Measurements from ENCODE around the gene BAG5. TPM values are rescaled to one million over a fixed set of nuclear protein-coding genes. Genes with fewer than 3 reads are reported as not detected.
"Not testable (repeated sequence)": the region's sequence is repeated elsewhere in the genome, so short reads cannot be mapped to it uniquely, and the experiment has no call there.

BAG5 gene
- total RNA-seq, 1 experiment from 2014 or later, result 23.8 TPM

DNA sequence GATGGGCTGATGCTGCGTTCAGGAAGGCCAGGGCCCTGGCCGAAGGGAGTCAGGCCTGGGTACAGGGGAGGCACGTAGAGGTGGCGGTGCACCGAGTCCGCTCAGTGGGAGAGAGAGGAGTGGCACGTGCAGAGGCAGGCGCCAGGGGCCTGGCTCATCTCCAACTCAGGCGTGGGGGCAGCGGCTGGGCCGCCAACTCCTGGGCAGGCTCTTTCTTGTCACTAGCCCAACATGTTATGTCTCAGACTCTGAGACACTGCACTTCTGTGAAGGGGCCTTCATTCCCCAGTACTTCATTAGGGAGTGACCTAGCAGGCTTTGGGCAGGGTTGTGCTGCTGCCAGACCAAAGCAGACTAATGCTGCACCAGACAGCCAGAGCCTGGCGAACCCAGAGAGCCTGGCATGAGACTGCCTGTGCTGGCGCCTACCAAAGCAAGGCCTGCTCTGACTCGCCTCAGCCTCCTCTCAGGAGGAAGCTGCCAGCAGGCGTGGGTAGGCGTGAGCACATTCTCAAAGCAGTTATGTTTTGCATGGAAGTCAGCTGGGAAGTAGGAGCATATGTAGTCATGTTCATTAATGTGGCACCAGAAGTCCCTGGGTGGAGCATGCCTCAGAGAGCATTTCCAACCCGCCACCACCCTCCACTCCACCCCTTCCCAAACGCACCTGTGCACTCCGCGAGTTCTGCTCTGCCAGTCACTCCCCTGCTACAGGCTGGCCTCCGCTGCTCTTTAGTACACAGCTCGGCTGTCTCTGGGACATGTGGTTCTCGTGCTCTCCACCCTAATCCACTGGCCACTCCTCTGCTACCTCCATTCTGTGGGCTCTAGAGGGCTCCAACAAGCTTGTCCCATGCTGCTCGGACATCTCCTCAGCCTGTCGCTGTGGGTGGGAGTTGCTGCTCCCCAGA is 49.5 kb downstream of the BAG5 start:
- DNase-seq (ENCODE audit: low read depth), result peak; percentile 41

DNA sequence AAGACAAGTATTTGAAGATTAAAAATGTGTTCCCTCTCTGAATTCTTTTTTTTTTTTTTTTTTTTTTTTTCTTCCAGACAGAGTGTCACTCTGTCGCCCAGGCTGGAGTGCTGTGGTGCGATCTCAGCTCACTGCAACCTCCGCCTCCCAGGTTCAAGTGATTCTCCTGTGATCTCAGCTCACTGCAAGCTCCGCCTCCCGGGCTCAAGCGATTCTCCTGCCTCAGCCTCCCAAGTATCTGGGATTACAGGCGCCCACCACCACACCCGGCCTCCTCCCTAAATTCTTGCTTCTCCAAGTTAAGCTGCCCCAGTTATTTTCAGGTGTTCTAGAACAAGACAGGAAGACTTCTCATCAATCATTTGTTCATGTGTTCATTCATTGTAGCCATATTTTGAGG is 50.3 kb downstream of the BAG5 start:
- DNase-seq (ENCODE audit: low read depth), result not testable (repeated sequence)

DNA sequence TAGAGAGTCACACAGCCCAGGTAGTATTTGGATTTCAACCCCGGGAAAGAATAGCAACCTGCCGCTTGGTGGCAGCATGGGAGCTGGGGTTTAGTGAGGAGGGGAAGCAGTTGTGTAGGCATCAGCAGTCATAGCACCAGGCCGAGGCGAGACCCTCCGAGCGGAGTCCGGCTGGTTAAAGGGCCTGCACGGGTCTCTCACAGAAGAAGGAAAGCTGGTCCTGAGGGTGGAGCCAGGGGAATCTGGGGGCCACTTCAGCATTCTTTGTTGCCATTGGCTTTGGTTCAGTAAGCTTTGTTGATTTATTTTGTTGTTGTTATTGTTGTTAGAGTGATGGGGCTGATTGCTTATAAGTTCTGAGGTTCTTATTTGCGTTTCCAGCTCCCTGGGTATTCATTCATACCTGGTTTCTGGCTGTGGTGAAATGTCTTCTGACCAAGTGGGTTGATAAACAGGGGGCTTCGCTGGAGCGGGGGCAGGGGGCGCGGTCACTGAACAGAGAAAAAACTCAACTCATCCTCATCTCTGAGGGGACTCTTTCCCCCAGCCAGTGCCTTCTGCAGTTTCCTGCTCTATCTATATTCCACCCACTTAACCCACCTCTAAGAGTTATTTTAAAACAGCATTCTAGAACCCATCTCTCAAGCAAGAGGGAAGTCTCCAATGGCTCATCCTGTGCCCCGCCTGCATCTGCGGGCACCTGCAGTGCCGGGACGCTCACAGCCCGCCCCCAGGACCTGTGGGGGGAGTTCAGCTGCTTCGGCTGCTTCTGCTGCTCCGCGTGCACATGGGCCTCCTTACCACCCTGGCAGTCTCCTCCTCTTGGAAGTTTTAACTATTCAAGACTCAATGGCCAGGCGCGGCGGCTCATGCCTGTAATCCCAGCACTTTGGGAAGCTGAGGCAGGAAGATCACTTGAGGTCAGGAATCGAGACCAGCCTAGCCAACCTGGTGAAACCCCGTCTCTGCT is 51.4 kb downstream of the BAG5 start:
- no peak for DNase-seq (ENCODE audit: low read depth)

DNA sequence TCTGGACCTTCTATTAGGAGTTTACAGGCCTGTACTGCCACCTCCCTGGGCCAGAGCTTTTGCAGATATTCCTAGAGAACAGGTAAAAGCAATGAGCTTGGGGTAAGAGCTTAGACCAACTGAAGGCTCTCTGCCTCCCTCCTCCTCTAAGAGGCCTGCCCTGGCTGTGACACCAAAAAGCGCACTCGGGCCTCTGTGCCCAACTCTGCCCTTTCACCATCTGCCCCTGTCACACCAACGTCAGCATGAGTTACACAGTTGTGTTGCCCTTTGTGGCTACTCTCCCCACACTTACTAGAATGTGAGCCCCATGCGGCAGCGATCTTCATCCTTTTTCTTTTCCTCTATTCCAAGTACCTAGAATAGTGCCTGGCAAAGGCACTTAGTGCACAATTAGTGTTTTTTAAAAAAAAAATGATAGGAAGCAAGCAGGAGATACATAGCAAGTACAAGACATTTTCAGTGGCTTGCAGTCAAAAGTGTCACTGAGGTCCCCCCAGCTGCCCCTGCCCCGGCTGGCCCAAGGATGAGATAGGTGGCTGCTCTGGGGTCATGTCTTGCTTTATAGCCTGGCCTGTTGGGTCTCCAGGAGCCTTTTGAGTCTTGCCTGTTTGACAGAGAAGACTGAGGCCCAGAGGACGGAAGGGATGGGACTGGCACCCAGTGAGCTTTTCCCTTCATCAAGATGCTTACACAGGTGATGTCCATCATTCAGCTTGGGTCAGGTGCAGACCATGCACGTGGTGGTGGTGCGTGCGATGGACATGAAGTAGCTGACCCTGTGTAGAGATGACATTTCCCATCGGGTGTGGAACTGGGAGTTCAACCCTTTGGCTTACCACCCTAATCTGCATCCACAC is 52.4 kb downstream of the BAG5 start:
- DNase-seq (ENCODE audit: low read depth), result no peak

DNA sequence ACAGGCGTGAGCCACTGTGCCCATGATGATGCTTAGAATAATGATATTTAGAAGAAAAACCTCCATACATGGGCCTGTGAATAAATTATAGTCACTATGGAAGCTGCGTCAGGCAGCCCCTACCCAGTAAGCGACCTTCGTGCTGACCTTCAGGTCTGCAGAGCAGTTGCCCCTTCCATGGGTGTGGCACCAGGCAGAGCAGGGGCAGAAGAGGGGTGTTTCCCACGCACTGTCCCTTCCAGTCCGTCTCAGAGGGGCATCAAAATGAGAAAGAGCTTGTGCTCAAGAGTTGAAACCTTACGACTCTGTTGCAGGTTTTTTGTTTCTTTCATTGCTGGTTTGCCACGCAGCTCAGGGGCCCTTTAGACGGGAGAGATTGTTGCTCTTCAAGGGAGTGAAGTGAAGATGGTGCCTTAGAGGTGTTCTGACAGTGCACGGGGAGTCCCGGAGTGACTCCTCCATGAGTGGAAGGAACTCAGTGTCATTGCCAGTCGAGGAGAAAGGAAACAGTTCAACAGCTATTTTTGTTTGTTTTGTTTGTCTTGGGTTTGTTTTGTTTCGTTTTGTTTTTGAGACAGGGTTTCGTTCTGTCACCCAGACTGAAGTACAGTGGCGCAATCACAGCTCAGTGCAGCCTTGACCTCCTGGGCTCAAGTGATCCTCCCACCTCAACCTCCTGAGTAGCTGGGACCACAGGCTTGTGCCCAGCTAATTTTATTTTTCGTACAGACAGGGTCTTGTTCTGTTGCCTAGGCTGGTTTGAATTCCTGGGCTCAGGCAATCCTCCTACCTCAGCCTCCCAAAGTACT is 53.7 kb downstream of the BAG5 start:
- DNase-seq (ENCODE audit: low read depth), result no peak

DNA sequence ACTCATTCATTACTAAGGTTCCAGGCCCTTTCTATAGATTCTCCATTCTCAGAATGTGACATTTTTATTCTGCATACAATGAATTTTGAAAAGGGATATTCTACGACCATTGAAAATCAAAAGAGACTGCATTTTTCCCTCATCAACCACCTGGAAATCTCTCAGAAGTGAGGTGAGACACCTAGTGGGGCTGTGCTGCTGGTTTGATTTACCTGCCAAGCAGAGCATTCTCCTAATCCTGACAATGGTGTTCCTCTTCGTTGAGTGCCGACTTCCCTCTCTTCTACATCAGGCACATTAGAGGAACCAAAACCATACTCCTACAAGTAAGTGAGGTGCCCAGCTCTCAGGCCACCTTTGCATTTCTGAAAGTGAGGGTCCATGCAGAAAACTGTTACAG is 54.7 kb downstream of the BAG5 start:
- no peak for DNase-seq (ENCODE audit: low read depth)

Small RNA genes within 50 kb of the gene (small RNA-seq; reads per million reads assigned to genes)
- 0.27 reads per million, percentile 24 among the genes with 10 or more reads in this experiment for gene RNU4-68P
- gene RNU7-160P, result not detected

Other genes starting within 250 kb of the BAG5 start
- gene EIF5, start 228.4 kb downstream of the BAG5 start, total RNA-seq (2014; rRNA removed; shearing (Covaris generic)), result 207 and 288 TPM in 2 replicates
- gene MARK3, start 177.2 kb downstream of the BAG5 start, total RNA-seq (2014; rRNA removed; shearing (Covaris generic)), result 76.6 and 77.7 TPM in 2 replicates
- 5.9 and 6.9 TPM in 2 replicates for gene CKB, start 39.8 kb downstream of the BAG5 start, total RNA-seq (2014; rRNA removed; shearing (Covaris generic))
- 29.0 and 34.1 TPM in 2 replicates for gene TRMT61A, start 33.5 kb downstream of the BAG5 start, total RNA-seq (2014; rRNA removed; shearing (Covaris generic))
- 24.0 and 50.6 TPM in 2 replicates for gene COA8, start 303 bp upstream of the BAG5 start, total RNA-seq (2014; rRNA removed; shearing (Covaris generic))
- gene KLC1, start 66.6 kb upstream of the BAG5 start, total RNA-seq (2014; rRNA removed; shearing (Covaris generic)), result 123 and 163 TPM in 2 replicates
- 70.5 and 77.9 TPM in 2 replicates for gene XRCC3, start 152.8 kb upstream of the BAG5 start, total RNA-seq (2014; rRNA removed; shearing (Covaris generic))
- gene ZFYVE21, start 153.2 kb upstream of the BAG5 start, total RNA-seq (2014; rRNA removed; shearing (Covaris generic)), result 30.0 and 45.3 TPM in 2 replicates